Measurements from ENCODE around the gene FAHD2A.

The FAHD2A gene

GRCh38 chr2:95385570-95385984 is 16.9 kb upstream of the FAHD2A start:
- TF ChIP-seq, protein P1, sequence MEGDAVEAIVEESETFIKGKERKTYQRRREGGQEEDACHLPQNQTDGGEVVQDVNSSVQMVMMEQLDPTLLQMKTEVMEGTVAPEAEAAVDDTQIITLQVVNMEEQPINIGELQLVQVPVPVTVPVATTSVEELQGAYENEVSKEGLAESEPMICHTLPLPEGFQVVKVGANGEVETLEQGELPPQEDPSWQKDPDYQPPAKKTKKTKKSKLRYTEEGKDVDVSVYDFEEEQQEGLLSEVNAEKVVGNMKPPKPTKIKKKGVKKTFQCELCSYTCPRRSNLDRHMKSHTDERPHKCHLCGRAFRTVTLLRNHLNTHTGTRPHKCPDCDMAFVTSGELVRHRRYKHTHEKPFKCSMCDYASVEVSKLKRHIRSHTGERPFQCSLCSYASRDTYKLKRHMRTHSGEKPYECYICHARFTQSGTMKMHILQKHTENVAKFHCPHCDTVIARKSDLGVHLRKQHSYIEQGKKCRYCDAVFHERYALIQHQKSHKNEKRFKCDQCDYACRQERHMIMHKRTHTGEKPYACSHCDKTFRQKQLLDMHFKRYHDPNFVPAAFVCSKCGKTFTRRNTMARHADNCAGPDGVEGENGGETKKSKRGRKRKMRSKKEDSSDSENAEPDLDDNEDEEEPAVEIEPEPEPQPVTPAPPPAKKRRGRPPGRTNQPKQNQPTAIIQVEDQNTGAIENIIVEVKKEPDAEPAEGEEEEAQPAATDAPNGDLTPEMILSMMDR (IDR thresholded peaks at IDR 0.05; ENCODE audit: low read depth, low read length) = no peak
- DNase-seq (ENCODE audit: low read depth in 2 of 2) = no peak
- no peak overlapping the region for H3K4me3 ChIP-seq (replicated peaks in 1 of 2; ENCODE audit: low read depth in 2 of 2, low read length in 2 of 2)

- H3K4me3 ChIP-seq (replicated peaks in 1 of 2; ENCODE audit: low read depth in 2 of 2, low read length in 2 of 2) = no peak overlapping the region
- TF ChIP-seq, protein P1 (IDR thresholded peaks at IDR 0.05; ENCODE audit: low read depth, low read length) = no peak
- no peak for DNase-seq (ENCODE audit: low read depth in 2 of 2)
These were observed 16.5 kb upstream of the FAHD2A start for GRCh38 chr2:95386031-95386430.

- DNase-seq (ENCODE audit: low read depth in 2 of 2) = no peak
- TF ChIP-seq, protein P1 (IDR thresholded peaks at IDR 0.05; ENCODE audit: low read depth, low read length) = no peak
- H3K4me3 ChIP-seq (replicated peaks in 1 of 2; ENCODE audit: low read depth in 2 of 2, low read length in 2 of 2) = no peak overlapping the region
These were observed 15.2 kb upstream of the FAHD2A start for GRCh38 chr2:95387358-95387757.

- no peak overlapping the region for H3K4me3 ChIP-seq (replicated peaks in 1 of 2; ENCODE audit: low read depth in 2 of 2, low read length in 2 of 2)
- TF ChIP-seq, protein P1 (IDR thresholded peaks at IDR 0.05; ENCODE audit: low read depth, low read length) = no peak
- no peak for DNase-seq (ENCODE audit: low read depth in 2 of 2)
These were observed 14.3 kb upstream of the FAHD2A start for GRCh38 chr2:95388091-95388692.

- no peak for DNase-seq (ENCODE audit: low read depth in 2 of 2)
- H3K4me3 ChIP-seq (replicated peaks in 1 of 2; ENCODE audit: low read depth in 2 of 2, low read length in 2 of 2) = no peak overlapping the region
- TF ChIP-seq, protein P1 (IDR thresholded peaks at IDR 0.05; ENCODE audit: low read depth, low read length) = no peak
These were observed 13.7 kb upstream of the FAHD2A start for GRCh38 chr2:95388856-95389244.

DNA sequence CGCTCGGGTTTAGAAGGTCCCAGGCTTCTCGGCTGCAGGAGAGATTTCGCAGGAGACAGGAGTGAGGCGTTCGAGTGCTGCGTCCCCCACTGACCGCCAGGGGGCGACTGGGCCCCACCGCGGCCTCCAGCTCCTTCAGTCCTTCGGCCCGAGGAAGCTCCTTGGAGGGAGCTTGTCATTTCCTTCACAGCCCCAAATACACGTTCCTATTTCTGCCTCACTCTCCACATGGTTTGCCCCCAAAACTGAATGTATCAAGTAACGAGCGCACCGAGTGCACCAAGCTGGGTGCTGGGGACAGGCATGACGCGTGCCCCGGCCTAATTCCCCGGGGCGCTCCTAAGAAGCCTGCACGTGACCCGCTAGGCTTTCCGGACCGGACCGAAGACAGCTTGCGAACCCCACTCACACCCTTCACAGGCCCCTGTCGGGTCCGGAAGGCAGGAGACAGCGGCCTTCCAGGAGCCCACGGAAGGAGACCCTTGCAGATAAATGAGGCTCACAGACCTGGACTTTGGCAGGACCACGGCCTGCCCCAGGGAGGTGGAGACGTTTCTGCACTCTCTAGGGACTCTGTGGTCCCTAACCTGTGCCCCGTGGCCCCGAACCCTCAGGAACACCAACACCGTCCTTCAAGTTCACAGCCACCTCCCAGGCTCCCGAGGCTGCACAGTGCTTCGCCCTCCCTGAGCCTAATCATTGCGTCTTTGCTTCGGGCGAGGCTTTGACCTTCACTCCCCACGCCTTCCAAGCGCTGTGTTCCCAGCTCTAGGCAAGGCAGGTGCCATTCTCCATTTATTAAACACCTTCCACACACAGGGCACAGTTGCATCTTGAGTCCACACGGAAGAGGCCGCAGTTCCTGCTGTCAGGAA is 13.0 kb upstream of the FAHD2A start:
- no peak overlapping the region for H3K4me3 ChIP-seq (replicated peaks in 1 of 2; ENCODE audit: low read depth in 2 of 2, low read length in 2 of 2)
- DNase-seq (ENCODE audit: low read depth in 2 of 2) = peak; percentile 69 to 77
- TF ChIP-seq, protein P1 (IDR thresholded peaks at IDR 0.05; ENCODE audit: low read depth, low read length) = peak; percentile 99
